ENCODE results near the gene MRPS5.
"Not testable (repeated sequence)": the region's sequence is repeated elsewhere in the genome, so short reads cannot be mapped to it uniquely, and the experiment has no call there.

Gene MRPS5

GRCh38 chr2:95048825-95049682 is 72.6 kb downstream of the MRPS5 start:
- in situ Hi-C loops (cut with HindIII; ENCODE audit: low sequenced_read_pairs), result no loop called here

DNA sequence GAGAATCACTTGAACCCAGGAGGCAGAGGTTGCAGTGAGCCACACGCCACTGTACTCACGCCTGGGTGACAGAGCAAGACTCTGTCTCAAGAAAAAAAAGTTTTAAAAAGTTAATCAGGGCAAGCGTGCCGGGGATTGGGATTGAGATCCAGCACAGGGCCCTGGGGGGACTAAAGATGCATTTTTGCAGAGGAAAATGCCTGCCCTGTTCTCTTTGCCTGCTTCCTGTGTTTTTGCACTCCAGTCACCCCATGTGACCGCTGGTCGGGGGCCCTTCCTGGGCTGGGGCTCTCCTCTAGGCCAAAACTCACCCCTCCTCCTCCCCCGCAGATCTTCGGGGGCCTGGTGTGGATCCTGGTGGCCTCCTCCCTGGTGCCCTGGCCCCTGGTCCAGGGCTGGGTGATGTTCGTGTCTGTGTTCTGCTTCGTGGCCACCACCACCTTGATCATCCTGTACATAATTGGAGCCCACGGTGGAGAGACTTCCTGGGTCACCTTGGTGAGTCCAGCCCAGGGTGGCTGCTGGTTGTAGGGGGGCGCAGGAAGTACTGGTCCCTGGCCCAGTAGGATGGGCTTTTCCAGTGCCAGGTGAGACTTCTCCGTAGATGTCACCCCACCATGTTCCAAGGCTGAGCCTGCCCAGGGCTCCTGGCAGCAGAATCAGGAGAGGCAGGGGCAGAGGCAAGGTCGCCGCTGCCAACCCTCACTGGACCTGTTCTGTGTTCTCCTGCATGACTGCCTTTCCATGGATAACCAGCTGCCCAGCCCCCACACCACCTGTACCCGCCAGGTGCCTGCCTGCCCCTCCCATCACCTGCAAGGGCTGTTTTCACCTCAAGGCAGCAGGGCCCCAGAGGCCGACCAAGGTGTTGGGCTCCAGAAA is 73.7 kb downstream of the MRPS5 start:
- in situ Hi-C loops (cut with HindIII; ENCODE audit: low sequenced_read_pairs), result no loop called here

GRCh38 chr2:95046371-95047112 is 75.1 kb downstream of the MRPS5 start:
- in situ Hi-C loops (cut with HindIII; ENCODE audit: low sequenced_read_pairs), result no loop called here

- in situ Hi-C loops (cut with HindIII; ENCODE audit: low sequenced_read_pairs), result no loop called here
Observed at GRCh38 chr2:95044601-95045000, 77.0 kb downstream of the MRPS5 start.

DNA sequence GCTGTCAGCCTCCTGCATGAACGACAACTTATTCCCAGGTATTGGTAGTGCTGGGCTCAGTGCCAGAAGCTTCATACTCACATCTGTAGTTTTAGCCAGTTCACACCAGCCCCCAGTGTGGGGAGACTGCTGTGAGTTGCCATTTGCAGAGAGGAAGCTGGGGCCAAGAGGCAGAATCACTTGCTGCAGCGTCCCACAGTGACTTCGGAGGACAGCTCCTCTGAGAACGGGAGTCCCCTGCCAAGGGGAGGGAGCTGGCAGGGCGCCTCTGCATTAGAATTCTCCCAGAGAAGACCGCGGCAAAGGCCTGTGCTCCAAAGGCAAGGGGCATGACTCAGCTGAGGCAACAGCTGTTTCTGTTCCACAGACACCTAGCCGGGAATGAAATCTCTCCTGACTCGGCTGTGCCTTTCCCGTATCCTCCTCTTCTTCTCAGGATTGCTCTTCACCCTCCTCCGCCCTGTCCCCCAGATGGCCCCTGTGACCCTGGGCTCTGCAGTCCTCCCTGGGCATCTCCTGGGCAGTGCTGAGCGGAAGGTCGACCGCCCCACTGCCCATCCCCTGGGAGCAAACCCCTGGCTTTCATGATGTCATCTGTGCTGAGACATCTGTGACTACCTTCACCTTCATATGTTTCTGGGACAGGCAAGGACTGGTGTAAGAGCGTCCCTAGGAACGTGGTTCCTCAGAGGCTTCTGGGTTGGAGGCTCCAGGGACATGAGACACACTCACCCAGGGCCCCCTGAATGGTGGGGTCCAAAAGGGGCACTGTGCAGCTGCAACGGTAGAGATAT is 78.1 kb downstream of the MRPS5 start:
- in situ Hi-C loops (cut with HindIII; ENCODE audit: low sequenced_read_pairs), result no loop called here

- in situ Hi-C loops (cut with HindIII; ENCODE audit: low sequenced_read_pairs), result no loop called here
Observed at GRCh38 chr2:95042472-95043271, 78.9 kb downstream of the MRPS5 start.

- in situ Hi-C loops (cut with HindIII; ENCODE audit: low sequenced_read_pairs), result no loop called here
Observed at GRCh38 chr2:95041824-95042442, 79.7 kb downstream of the MRPS5 start.

GRCh38 chr2:95041060-95041823 is 80.4 kb downstream of the MRPS5 start:
- in situ Hi-C loops (cut with HindIII; ENCODE audit: low sequenced_read_pairs), result no loop called here

GRCh38 chr2:95040426-95040825 is 81.2 kb downstream of the MRPS5 start:
- in situ Hi-C loops (cut with HindIII; ENCODE audit: low sequenced_read_pairs), result no loop called here

DNA sequence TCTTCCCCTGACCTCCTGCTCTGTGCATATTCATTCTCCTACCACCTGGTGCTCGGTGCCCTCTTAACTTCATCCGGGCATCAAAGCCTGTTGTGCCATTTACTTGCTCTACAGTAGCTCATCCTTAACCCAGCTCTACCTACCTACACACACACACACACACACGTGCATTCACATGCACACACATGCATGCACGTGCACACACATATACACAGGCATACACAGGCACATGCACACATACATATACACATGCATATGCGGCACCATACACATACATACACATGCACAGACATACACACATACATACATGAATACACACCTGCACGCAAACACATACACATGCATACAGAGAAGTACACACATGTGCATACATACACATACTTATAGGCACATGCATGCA is 81.6 kb downstream of the MRPS5 start:
- in situ Hi-C loops (cut with HindIII; ENCODE audit: low sequenced_read_pairs), result no loop called here

GRCh38 chr2:95039363-95039762 is 82.2 kb downstream of the MRPS5 start:
- in situ Hi-C loops (cut with HindIII; ENCODE audit: low sequenced_read_pairs), result no loop called here

DNA sequence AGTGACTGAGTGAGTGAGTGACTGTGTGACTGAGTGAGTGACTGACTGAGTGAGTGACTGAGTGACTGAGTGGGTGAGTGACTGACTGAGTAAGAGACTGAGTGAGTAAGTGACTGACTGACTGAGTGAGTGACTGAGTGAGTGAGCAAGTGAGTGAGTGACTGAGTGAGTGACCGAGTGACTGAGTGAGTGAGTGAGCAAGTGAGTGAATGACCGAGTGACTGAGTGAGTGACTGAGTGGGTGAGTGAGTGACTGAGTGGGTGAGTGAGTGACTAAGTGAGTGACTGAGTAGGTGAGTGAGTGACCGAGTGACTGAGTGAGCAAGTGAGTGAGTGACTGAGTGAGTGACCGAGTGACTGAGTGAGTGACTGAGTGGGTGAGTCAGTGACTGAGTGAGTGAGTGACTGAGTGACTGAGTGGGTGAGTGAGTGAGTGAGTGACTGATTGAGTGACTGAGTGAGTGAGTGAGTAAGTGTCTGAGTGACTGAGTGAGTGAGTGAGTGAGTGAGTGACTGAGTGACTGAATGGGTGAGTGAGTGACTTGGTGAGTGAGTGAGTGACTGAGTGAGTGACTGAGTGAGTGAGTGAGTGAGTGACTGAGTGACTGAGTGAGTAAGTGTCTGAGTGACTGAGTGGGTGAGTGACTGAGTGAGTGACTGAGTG is 82.8 kb downstream of the MRPS5 start:
- in situ Hi-C loops (cut with HindIII; ENCODE audit: low sequenced_read_pairs), result no loop called here

DNA sequence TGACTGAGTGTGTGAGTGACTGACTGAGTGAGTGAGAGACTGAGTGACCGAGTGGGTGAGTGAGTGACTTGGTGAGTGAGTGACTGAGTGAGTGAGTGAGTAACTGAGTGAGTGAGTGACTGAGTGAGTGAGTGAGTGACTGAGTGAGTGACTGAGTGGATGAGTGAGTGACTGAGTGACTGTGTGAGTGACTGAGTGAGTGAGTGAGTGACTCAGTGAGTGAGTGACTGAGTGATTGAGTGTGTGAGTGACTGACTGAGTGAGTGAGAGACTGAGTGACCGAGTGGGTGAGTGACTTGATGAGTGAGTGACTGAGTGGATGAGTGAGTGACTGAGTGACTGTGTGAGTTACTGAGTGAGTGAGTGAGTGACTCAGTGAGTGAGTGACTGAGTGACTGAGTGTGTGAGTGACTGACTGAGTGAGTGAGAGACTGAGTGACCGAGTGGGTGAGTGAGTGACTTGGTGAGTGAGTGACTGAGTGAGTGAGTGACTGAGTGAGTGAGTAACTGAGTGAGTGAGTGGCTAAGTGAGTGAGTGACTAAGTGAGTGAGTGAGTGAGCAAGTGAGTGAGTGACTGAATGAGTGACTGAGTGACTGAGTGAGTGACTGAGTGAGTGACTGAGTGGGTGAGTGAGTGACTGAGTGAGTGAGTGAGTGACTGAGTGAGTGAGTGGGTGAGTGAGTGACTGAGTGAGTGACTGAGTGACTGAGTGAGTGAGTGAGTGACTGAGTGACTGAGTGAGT is 83.6 kb downstream of the MRPS5 start:
- in situ Hi-C loops (cut with HindIII; ENCODE audit: low sequenced_read_pairs), result not testable (repeated sequence)

DNA sequence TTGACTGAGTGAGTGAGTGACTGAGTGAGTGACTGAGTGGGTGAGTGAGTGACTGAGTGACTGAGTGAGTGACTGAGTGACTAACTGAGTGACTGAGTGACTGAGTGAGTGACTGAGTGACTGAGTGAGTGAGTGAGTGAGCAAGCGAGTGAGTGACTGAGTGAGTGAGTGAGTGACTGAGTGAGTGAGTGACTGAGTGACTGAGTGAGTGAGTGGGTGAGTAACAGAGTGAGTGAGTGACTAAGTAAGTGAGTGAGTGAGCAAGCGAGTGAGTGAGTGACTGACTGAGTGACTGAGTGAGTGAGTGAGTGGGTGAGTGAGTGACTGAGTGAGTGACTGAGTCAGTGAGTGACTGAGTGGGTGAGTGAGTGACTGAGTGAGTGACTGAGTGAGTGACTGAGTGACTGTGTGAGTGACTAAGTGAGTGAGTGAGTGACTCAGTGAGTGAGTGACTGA is 84.2 kb downstream of the MRPS5 start:
- in situ Hi-C loops (cut with HindIII; ENCODE audit: low sequenced_read_pairs), result no loop called here

DNA sequence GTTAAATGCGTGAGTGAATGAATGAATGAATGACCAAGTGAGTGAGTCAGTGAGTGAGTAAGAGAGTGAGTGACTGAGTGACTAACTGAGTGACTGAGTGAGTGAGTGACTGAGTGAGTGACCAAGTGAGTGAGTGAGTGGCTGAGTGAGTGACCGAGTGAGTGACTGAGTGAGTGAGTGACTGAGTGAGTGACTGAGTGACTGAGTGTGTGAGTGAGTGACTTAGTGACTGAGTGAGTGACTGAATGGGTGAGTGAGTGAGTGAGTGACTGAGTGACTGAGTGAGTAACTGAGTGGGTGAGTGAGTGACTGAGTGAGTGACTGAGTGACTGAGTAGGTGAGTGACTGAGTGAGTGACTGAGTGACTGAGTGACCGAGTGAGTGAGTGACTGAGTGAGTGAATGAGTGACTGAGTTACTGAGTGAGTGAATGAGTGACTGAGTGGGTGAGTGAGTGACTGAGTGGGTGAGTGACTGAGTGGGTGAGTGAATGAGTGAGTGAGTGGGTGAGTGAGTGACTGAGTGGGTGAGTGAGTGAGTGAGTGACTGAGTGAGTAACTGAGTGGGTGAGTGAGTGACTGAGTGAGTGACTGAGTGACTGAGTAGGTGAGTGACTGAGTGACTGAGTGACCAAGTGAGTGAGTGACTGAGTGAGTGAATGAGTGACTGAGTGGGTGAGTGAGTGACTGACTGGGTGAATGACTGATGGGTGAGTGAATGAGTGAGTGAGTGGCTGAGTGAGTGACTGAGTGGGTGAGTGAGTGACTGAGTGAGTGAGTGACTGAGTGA is 84.8 kb downstream of the MRPS5 start:
- in situ Hi-C loops (cut with HindIII; ENCODE audit: low sequenced_read_pairs), result no loop called here

Measured in endothelial cell of hepatic sinusoid (primary cell).